ENCODE results near the gene UBE2H. TPM values are rescaled to one million over a fixed set of nuclear protein-coding genes. Genes with fewer than 3 reads are reported as not detected.
A peak's percentile ranks its signal among the peaks of the same experiment; 100 is the strongest.

UBE2H gene
- total RNA-seq, 4 donors from 2014 or later: 68.3 to 123 (median 91.4) TPM

GRCh38 chr7:129831424-129832058 lies 121.2 kb downstream of the UBE2H start:
- intact Hi-C loops (cut with DNase I): loop anchor here (2.0 kb wide), 1 partner anchor 117 kb away; no protein-coding TSS in a partner anchor
- no peak overlapping the region for H3K4me3 ChIP-seq
- WGBS: 69% methylated on average over 5 of the region's 5 CpGs
- H3K27ac ChIP-seq (replicated peaks in 1 of 4): peak overlapping the region; percentile 63 to 73 (median 70)
- no peak for DNase-seq (ENCODE audit: extremely low spot score)
- H3K36me3 ChIP-seq: peaks cover 0 to 32% (median 23%) of the 10 kb centered on the region in 4 donors
- no peaks in the 10 kb centered on the region for H3K27me3 ChIP-seq
- TF ChIP-seq EP300 (IDR thresholded peaks at IDR 0.05) (no peak), POLR2AphosphoS5 (IDR thresholded peaks at IDR 0.05) (peak in 1 of 2 donors; percentile 49)
- H3K4me1 ChIP-seq: peaks cover 21 to 34% (median 31%) of the 10 kb centered on the region in 4 donors
- H3K9me3 ChIP-seq: no peaks in the 10 kb centered on the region

- DNase-seq (ENCODE audit: extremely low spot score): no peak
- intact Hi-C loops (cut with DNase I): loop anchor here (2.0 kb wide), 1 partner anchor 118 kb away; no protein-coding TSS in a partner anchor
- H3K9me3 ChIP-seq: no peaks in the 10 kb centered on the region
- H3K4me3 ChIP-seq: no peak overlapping the region
- H3K4me1 ChIP-seq: peaks cover 24 to 40% (median 36%) of the 10 kb centered on the region in 4 donors
- H3K36me3 ChIP-seq: peaks cover 0 to 29% (median 21%) of the 10 kb centered on the region in 4 donors
- WGBS: 78% methylated on average over 7 of the region's 8 CpGs
- peak overlapping the region; percentile 63 to 73 (median 70) for H3K27ac ChIP-seq (replicated peaks in 1 of 4)
- TF ChIP-seq POLR2A (IDR thresholded peaks at IDR 0.05; ENCODE audit: low read depth) (no peak), POLR2AphosphoS5 (IDR thresholded peaks at IDR 0.05) (no peak), EP300 (IDR thresholded peaks at IDR 0.05) (no peak), CTCF (IDR thresholded peaks at IDR 0.05) (no peak)
- H3K27me3 ChIP-seq: no peaks in the 10 kb centered on the region
These were observed 121.8 kb downstream of the UBE2H start for GRCh38 chr7:129830949-129831348.

- intact Hi-C loops (cut with DNase I): loop anchor here (2.0 to 5.0 kb wide), 2 partner anchors 119 to 248 kb away; no protein-coding TSS in a partner anchor
- peaks cover 0 to 22% (median 16%) of the 10 kb centered on the region in 4 donors for H3K36me3 ChIP-seq
- TF ChIP-seq POLR2AphosphoS5 (IDR thresholded peaks at IDR 0.05) (peak; percentile 8 to 46), POLR2A (IDR thresholded peaks at IDR 0.05; ENCODE audit: low read depth) (no peak), CTCF (IDR thresholded peaks at IDR 0.05) (peak; percentile 69 to 85 (median 76)), EP300 (IDR thresholded peaks at IDR 0.05) (no peak)
- H3K9me3 ChIP-seq: no peaks in the 10 kb centered on the region
- H3K4me3 ChIP-seq: peak overlapping the region; percentile 5 to 46 (median 30)
- DNase-seq (ENCODE audit: extremely low spot score): no peak
- peak overlapping the region; percentile 63 to 73 (median 70) for H3K27ac ChIP-seq (replicated peaks in 1 of 4)
- no peaks in the 10 kb centered on the region for H3K27me3 ChIP-seq
- WGBS: 20% methylated on average over 19 of the region's 22 CpGs
- H3K4me1 ChIP-seq: peaks cover 30 to 46% (median 44%) of the 10 kb centered on the region in 4 donors
These were observed 122.8 kb downstream of the UBE2H start for GRCh38 chr7:129829737-129830631.

GRCh38 chr7:129828989-129829736 lies 123.6 kb downstream of the UBE2H start:
- peaks cover 0 to 14% (median 9%) of the 10 kb centered on the region in 4 donors for H3K36me3 ChIP-seq
- H3K27me3 ChIP-seq: no peaks in the 10 kb centered on the region
- peak overlapping the region; percentile 11 to 73 (median 70) for H3K27ac ChIP-seq (replicated peaks in 1 of 4)
- no peak for TF ChIP-seq POLR2A (IDR thresholded peaks at IDR 0.05; ENCODE audit: low read depth)
- TF ChIP-seq POLR2AphosphoS5 (IDR thresholded peaks at IDR 0.05): no peak
- TF ChIP-seq CTCF (IDR thresholded peaks at IDR 0.05): no peak
- no peak for TF ChIP-seq EP300 (IDR thresholded peaks at IDR 0.05)
- H3K9me3 ChIP-seq: no peaks in the 10 kb centered on the region
- H3K4me1 ChIP-seq: peaks cover 34 to 51% (median 49%) of the 10 kb centered on the region in 4 donors
- 85% methylated on average over 12 of the region's 12 CpGs for WGBS
- intact Hi-C loops (cut with DNase I): loop anchor here (5.0 kb wide), 1 partner anchor 247 kb away; no protein-coding TSS in a partner anchor
- DNase-seq (ENCODE audit: extremely low spot score): no peak
- no peak overlapping the region for H3K4me3 ChIP-seq
